Mucosa of rectum (tissue), 2 donors: ENCODE measurements around the gene PCARE.

Experiments
- H3K27ac ChIP-seq, 2 donors: one replicate each; pipeline ENCODE4 v1.7.0; 2013; ENCODE audit warnings: inconsistent platforms in 2 of 2, low read depth in 2 of 2, low read length in 2 of 2
- H3K27me3 ChIP-seq, 2 donors: one replicate each; pipeline ENCODE4 v1.7.0; 2013; ENCODE audit warnings: low read length in 2 of 2; ENCODE audit not compliant: control insufficient read depth in 2 of 2, insufficient read depth in 2 of 2
- H3K36me3 ChIP-seq, 2 donors: one replicate each; pipeline ENCODE4 v1.7.0; 2013; ENCODE audit warnings: low read length in 2 of 2; ENCODE audit not compliant: control insufficient read depth in 2 of 2, insufficient read depth in 2 of 2
- H3K4me1 ChIP-seq, 2 donors: one replicate each; pipeline ENCODE4 v1.7.0; 2013; ENCODE audit warnings: low read length in 2 of 2, mild to moderate bottlenecking in 1 of 2; ENCODE audit not compliant: control insufficient read depth in 2 of 2, insufficient read depth in 2 of 2
- H3K4me3 ChIP-seq, 2 donors: one replicate each; pipeline ENCODE4 v1.7.0; 2013; ENCODE audit warnings: low read length in 2 of 2
- H3K9ac ChIP-seq, 2 donors: one replicate each; pipeline ENCODE4 v1.7.0; 2013; ENCODE audit warnings: low read length in 2 of 2, low read depth in 1 of 2, mild to moderate bottlenecking in 1 of 2
- H3K9me3 ChIP-seq, 2 donors: one replicate each; pipeline ENCODE4 v1.7.0; 2013; ENCODE audit warnings: low read length in 2 of 2; ENCODE audit not compliant: control insufficient read depth in 2 of 2
- donor health status: healthy.
- donor health status: Normal muscosa, but diverticular disease.

The PCARE gene

GRCh38 chr2:29072971-29073725, 1.2 kb downstream of the PCARE start:
- no peaks in the 10 kb centered on the region for H3K36me3 ChIP-seq
- no peaks in the 10 kb centered on the region for H3K9me3 ChIP-seq
- no peak overlapping the region for H3K4me3 ChIP-seq
- no peaks in the 10 kb centered on the region for H3K27me3 ChIP-seq
- H3K4me1 ChIP-seq: no peaks in the 10 kb centered on the region
- no peak overlapping the region for H3K9ac ChIP-seq
- no peak overlapping the region for H3K27ac ChIP-seq

- Histone ChIP-seq H3K27ac (no peak overlapping the region), H3K9me3 (no peaks in the 10 kb centered on the region), H3K4me3 (no peak overlapping the region), H3K4me1 (no peaks in the 10 kb centered on the region), H3K9ac (no peak overlapping the region), H3K27me3 (no peaks in the 10 kb centered on the region), H3K36me3 (no peaks in the 10 kb centered on the region)
Measured at GRCh38 chr2:29072251-29072650, 2.1 kb downstream of the PCARE start.

GRCh38 chr2:29071032-29071975, 3.0 kb downstream of the PCARE start:
- H3K27ac ChIP-seq: no peak overlapping the region

GRCh38 chr2:29070526-29070925, 3.8 kb downstream of the PCARE start:
- Histone ChIP-seq H3K9ac (no peak overlapping the region), H3K27me3 (no peaks in the 10 kb centered on the region), H3K9me3 (no peaks in the 10 kb centered on the region), H3K4me1 (peaks cover 0 to 2% of the 10 kb centered on the region in 2 donors), H3K36me3 (no peaks in the 10 kb centered on the region), H3K4me3 (no peak overlapping the region), H3K27ac (no peak overlapping the region)

More at GRCh38 chr2:29071032-29071975, 3.0 kb downstream of the PCARE start:
- Histone ChIP-seq H3K9ac (no peak overlapping the region), H3K4me3 (no peak overlapping the region), H3K27me3 (no peaks in the 10 kb centered on the region), H3K4me1 (no peaks in the 10 kb centered on the region), H3K36me3 (no peaks in the 10 kb centered on the region), H3K9me3 (no peaks in the 10 kb centered on the region)

GRCh38 chr2:29068513-29068912, 5.8 kb downstream of the PCARE start:
- no peaks in the 10 kb centered on the region for H3K36me3 ChIP-seq
- no peaks in the 10 kb centered on the region for H3K27me3 ChIP-seq
- H3K27ac ChIP-seq: no peak overlapping the region
- H3K9me3 ChIP-seq: no peaks in the 10 kb centered on the region
- H3K4me1 ChIP-seq: peaks cover 2 to 3% of the 10 kb centered on the region in 2 donors
- H3K9ac ChIP-seq: no peak overlapping the region
- no peak overlapping the region for H3K4me3 ChIP-seq

GRCh38 chr2:29066997-29067605, 7.2 kb downstream of the PCARE start:
- Histone ChIP-seq H3K9me3 (no peaks in the 10 kb centered on the region), H3K9ac (no peak overlapping the region), H3K27ac (no peak overlapping the region), H3K36me3 (no peaks in the 10 kb centered on the region), H3K4me1 (peaks cover 2 to 3% of the 10 kb centered on the region in 2 donors), H3K4me3 (no peak overlapping the region), H3K27me3 (no peaks in the 10 kb centered on the region)

GRCh38 chr2:29066271-29066860, 8.0 kb downstream of the PCARE start:
- no peaks in the 10 kb centered on the region for H3K27me3 ChIP-seq
- H3K4me3 ChIP-seq: no peak overlapping the region
- H3K9me3 ChIP-seq: no peaks in the 10 kb centered on the region
- H3K4me1 ChIP-seq: peaks cover 2 to 3% of the 10 kb centered on the region in 2 donors
- H3K9ac ChIP-seq: no peak overlapping the region
- no peak overlapping the region for H3K27ac ChIP-seq
- H3K36me3 ChIP-seq: no peaks in the 10 kb centered on the region

- H3K9me3 ChIP-seq: no peaks in the 10 kb centered on the region
- H3K4me1 ChIP-seq: peaks cover 2 to 3% of the 10 kb centered on the region in 2 donors
- H3K36me3 ChIP-seq: no peaks in the 10 kb centered on the region
- H3K4me3 ChIP-seq: no peak overlapping the region
- H3K27me3 ChIP-seq: no peaks in the 10 kb centered on the region
- peak overlapping the region; percentile 41 to 65 for H3K27ac ChIP-seq
- no peak overlapping the region for H3K9ac ChIP-seq
Measured at GRCh38 chr2:29065068-29065811, 9.1 kb downstream of the PCARE start.

GRCh38 chr2:29064746-29065067, 9.6 kb downstream of the PCARE start:
- Histone ChIP-seq H3K27ac (peak overlapping the region; percentile 41 to 65), H3K36me3 (no peaks in the 10 kb centered on the region), H3K9me3 (no peaks in the 10 kb centered on the region), H3K4me1 (peaks cover 2 to 3% of the 10 kb centered on the region in 2 donors), H3K4me3 (no peak overlapping the region), H3K27me3 (no peaks in the 10 kb centered on the region), H3K9ac (no peak overlapping the region)
